Muscle of back (tissue), 10 donors: Measurements from ENCODE around the gene CCDC83. TPM values are rescaled to one million over a fixed set of nuclear protein-coding genes. Genes with fewer than 3 reads are reported as not detected.

Experiments used
- polyA plus RNA-seq, 10 donors: library from polyadenylated mRNA; unstranded; fragments of 120-200 nt; gene quantifications; one replicate each; pipeline ENCODE4 v1.2.1, GENCODE V29; 2013; ENCODE audit not compliant: insufficient read length in 10 of 10

Gene CCDC83
- polyA plus RNA-seq, 10 donors = not detected

Other genes with a start within 250 kb of the CCDC83 start
- 10 to 100 TPM in 5 of 10 donors, 1 to 10 TPM in 5; 7.0 to 15.2 (median 10.4) TPM for gene DLG2, start 228.0 kb upstream of the CCDC83 start, polyA plus RNA-seq
- gene TMEM126B, start 226.8 kb upstream of the CCDC83 start, polyA plus RNA-seq = 10 to 100 TPM; 39.2 to 51.0 (median 47.1) TPM
- 10 to 100 TPM; 35.2 to 44.5 (median 37.9) TPM for gene TMEM126A, start 207.4 kb upstream of the CCDC83 start, polyA plus RNA-seq
- gene CREBZF, start 190.3 kb upstream of the CCDC83 start, polyA plus RNA-seq = 10 to 100 TPM; 38.5 to 71.7 (median 50.6) TPM
- 1 to 10 TPM; 1.1 to 2.5 (median 1.7) TPM for gene CCDC89, start 169.2 kb upstream of the CCDC83 start, polyA plus RNA-seq
- gene SYTL2, start 44.2 kb upstream of the CCDC83 start, polyA plus RNA-seq = 100 to 1,000 TPM in 4 of 10 donors, 10 to 100 TPM in 6; 48.8 to 134 (median 81.9) TPM
- gene PICALM, start 213.7 kb downstream of the CCDC83 start, polyA plus RNA-seq = 100 to 1,000 TPM; 103 to 178 (median 136) TPM